Stromal cell of bone marrow (primary cell): Measurements from ENCODE around the gene RPL3.
A peak's percentile ranks its signal among the peaks of the same experiment; 100 is the strongest.
"Not testable (repeated sequence)": the region's sequence is repeated elsewhere in the genome, so short reads cannot be mapped to it uniquely, and the experiment has no call there.

Experiments
- DNase-seq: peaks from one replicate; pipeline ENCODE4 v3.0.0-alpha.2; 2012; ENCODE audit warnings: low read depth

The RPL3 gene

DNA sequence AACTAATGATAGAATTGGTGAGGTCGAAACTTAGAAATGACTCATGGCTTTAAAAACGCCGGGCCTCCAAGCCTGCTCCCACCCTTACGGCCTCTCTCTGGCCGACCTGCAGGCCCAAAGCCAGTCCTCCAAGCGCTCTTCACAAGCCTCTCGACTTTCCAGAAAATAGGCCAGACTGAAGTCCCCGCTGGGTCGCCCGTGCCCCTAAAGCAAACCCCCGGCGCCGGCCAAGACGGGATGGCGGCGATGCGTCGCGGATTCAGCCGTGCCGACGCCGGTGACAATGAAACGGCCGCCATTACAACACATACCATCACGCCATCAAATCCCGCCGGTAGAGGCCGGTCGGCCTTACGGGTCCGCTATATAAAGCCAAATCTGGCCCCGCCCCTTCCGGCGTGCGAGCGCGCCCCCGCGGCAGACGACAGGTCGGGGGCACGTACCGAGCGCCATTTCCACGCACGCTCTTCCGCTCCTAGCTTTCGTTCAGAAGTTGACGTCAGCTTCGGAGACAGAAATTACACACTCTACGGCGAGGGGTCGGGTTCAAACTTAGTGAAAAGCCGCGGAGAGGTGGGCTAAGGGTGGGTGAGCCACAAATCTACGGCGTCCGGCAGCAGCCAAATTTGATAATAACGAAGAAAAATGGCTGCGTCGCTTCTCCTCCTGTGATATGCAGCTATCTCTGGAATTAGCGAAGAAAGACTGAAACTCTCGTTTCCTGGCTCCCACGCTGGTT lies at the start of gene RPL3:
RPL3 (minus strand) TSS at position 340 of the 739 bp plus-strand sequence; CDS start at position 314, 26 bp downstream.
- DNase-seq: peak; percentile 94

DNA sequence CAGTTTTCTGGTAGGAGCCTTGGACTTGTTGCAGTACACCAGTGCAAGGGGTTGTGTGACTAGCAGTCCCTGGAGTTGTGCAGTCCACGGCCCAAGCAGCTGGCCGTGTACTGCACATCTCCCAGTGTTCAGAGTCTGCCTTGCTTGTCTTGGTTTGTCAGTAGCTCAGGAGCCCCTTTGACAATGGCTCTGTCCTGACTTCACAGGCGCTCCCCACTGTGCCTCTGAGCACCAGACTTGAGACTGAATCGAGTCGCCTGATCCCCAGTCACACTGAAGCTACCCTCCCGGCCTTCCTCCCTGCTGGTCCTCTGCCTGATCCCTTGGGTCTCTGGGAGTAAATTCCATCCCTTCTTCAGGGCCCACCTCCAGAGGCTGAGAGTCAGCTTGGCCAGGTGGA lies 49.8 kb upstream of the RPL3 start:
- DNase-seq: no peak

DNA sequence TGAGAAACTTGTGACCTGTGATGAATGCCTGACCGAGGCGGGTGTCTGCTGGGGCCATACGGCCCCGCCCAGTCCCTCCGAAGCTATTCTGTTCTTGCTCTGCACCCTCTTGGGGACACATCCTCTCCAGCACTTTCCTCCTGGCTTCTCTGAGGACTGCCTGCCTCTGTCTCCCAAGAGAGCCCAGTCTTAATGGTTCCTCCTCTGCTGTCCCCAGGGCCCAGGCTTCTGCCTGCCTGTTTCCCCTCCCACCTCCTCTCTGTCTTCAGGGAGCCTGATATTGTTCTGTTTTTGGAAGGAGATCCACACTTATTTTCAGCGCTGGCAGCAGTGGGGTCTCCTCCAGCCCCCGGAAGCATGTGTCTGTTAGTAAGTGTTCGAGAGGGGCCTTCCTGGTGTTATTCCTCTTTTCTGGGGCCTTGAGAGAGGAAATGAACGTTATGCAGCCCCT lies 49.1 kb upstream of the RPL3 start:
- no peak for DNase-seq

GRCh38 chr22:39367035-39367434 lies 47.6 kb upstream of the RPL3 start:
- DNase-seq: no peak

- DNase-seq: no peak
Observed at GRCh38 chr22:39365492-39365780, 46.0 kb upstream of the RPL3 start.

GRCh38 chr22:39364714-39365491 lies 45.5 kb upstream of the RPL3 start:
- DNase-seq: no peak

DNA sequence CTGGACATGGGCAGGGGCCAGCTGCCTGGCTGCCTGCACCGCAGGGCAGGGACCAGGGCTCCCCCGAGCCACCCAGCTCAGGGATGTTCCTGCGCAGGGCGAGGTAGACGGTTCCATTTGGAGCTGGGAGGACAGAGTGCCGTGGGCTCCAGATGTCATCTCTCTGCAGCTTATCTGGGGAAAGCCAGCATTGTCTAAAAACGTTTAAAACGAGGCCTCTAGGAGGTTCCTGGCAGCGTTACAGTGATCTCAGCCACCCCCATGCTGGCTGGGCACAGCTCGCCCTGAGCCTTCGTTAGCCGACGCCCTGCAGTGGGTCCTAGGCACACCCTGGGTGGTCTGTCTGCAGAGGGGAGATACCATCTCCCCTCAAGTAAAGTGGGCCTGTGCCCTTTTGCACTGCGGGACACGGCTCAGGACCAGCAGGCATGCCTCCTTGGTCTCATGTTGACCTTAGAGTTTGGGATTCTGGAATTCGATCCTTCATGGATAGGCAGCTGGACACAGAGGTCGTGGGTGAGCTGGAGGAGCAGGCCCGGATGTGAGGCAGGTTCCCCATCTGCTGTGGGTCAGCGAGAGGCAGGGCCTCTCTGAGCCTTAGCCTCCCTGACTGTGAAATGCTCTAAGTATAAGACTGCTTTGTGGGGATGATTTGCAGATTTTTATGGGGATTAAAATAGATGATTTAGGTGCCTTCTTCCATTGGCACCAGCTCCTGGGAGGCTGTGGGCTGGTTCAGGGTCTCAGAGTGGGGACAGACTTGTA lies 44.5 kb upstream of the RPL3 start:
- no peak for DNase-seq

- DNase-seq: no peak
Observed at GRCh38 chr22:39362932-39363331, 43.5 kb upstream of the RPL3 start.

GRCh38 chr22:39362271-39362670 lies 42.8 kb upstream of the RPL3 start:
- no peak for DNase-seq

GRCh38 chr22:39361496-39361895 lies 42.1 kb upstream of the RPL3 start:
- DNase-seq: no peak

GRCh38 chr22:39360674-39361413 lies 41.4 kb upstream of the RPL3 start:
- no peak for DNase-seq

- DNase-seq: no peak
Observed at GRCh38 chr22:39360242-39360641, 40.8 kb upstream of the RPL3 start.

GRCh38 chr22:39359659-39360195 lies 40.3 kb upstream of the RPL3 start:
- DNase-seq: no peak

DNA sequence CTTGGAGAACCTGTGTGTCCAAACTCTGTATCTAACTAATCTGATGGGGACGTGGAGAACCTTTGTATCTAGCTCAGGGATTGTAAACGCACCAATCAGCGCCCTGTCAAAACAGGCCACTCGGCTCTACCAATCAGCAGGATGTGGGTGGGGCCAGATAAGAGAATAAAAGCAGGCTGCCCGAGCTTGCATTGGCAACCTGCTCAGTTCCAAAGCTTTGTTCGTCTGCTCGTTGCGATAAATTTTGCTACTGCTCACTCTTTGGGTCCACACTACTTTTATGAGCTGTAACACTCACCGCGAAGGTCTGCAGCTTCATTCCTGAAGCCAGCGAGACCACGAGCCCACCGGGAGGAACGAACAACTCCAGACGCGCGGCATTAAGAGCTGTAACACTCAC lies 38.8 kb upstream of the RPL3 start:
- not testable (repeated sequence) for DNase-seq

GRCh38 chr22:39357110-39358108 lies 38.0 kb upstream of the RPL3 start:
- DNase-seq: not testable (repeated sequence)

DNA sequence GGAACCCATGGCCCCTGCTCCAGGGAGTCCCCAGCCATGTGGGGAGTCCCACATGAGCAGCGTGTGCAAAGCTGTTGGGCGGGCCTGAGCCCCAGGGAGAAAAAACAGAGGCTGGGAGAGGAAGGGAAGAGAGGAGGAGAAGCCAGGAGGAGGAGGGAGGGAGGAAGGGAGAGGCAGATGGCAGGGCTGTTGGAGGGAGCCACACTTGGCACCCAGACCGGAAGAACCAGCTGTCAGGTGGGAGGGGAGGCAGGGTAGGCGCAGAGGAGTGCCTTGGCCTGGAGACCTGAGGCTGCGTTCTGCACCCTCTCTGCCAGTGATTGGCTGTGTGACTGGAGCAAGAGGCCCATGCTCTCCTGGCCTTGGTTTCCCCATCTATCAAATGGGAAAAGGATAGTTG lies 37.0 kb upstream of the RPL3 start:
- no peak for DNase-seq

DNA sequence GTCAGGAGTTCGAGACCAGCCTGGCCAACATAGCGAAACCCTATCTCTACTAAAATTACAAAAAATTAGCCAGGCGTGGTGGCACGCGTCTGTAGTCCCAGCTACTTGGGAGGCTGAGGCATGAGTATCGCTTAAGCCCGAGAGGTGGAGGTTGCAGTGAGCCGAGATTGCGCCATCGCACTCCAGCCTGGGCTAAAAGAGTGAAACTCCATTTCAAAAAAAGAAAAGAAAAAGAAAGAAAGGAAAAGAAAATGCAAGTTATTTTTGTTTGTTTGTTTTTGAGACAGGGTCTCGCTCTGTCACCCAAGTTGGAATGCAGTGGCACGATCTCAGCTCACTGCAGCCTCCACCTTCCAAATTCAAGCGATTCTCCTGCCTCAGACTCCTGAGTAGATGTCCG lies 36.4 kb upstream of the RPL3 start:
- not testable (repeated sequence) for DNase-seq

GRCh38 chr22:39355080-39355479 lies 35.7 kb upstream of the RPL3 start:
- no peak for DNase-seq

DNA sequence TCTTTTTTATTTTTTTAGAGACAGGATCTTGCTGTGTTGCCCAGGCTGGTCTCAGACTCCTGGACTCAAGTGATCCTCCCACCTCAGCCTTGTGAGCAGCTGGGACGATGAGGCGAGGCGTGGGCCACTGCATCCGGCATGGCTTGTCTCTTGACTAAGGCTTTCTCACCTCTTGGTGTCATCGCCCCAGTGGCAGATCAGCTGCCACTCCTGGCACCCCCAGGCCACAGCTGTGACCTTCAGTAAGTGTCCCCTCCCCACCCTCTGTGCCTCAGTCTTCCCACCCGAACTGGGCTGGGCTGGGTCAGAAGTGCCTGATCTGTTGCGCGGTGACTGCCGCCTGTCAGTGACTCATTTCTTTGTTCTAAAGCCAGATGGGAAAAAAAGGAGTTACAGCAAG lies 33.9 kb upstream of the RPL3 start:
- no peak for DNase-seq

- no peak for DNase-seq
Observed at GRCh38 chr22:39352306-39352891, 33.0 kb upstream of the RPL3 start.
